Measurements from ENCODE around the gene DNAH6.

DNA sequence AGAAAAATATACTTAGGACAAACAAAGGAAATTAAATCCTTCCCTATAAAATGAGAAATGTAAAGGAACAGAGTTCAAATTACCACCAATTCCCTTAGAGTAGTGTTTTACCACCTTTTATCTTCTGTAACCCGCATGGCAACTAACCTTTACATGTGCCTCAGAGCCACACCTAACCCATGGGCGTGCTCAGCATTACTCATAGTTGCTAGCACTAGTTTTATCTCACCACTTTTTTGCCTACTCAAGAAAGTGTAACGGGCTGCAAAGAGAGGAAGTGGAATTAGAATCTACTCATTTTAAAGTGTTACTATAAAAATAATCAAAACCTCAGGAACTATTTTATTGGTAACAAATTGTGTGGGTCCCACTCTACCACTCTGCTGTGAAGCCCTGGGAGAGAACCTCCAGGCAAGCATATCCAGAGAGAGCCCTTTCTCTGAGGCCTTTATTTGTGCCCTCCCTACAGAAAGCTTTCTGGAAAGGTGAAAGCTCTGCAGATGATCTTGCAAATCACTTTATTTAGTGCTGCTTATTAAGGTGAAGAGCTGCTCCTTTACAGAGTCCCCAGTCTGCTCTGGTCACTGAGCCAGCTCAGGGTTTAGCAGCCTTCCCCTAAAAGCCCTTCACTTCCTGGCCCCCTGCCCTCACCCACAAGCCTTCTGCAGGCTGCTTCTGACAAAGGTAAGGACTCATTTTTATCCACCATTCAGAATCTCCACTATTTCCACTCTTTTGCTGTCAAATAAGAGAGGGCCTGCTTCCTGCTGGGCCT lies 265.8 kb downstream of the DNAH6 start:
- TF ChIP-seq, protein P1, sequence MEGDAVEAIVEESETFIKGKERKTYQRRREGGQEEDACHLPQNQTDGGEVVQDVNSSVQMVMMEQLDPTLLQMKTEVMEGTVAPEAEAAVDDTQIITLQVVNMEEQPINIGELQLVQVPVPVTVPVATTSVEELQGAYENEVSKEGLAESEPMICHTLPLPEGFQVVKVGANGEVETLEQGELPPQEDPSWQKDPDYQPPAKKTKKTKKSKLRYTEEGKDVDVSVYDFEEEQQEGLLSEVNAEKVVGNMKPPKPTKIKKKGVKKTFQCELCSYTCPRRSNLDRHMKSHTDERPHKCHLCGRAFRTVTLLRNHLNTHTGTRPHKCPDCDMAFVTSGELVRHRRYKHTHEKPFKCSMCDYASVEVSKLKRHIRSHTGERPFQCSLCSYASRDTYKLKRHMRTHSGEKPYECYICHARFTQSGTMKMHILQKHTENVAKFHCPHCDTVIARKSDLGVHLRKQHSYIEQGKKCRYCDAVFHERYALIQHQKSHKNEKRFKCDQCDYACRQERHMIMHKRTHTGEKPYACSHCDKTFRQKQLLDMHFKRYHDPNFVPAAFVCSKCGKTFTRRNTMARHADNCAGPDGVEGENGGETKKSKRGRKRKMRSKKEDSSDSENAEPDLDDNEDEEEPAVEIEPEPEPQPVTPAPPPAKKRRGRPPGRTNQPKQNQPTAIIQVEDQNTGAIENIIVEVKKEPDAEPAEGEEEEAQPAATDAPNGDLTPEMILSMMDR (IDR thresholded peaks at IDR 0.05) = no peak
- TF ChIP-seq POLR2A (IDR thresholded peaks at IDR 0.05) = no peak
